ENCODE data around the gene ZNHIT1. TPM values are rescaled to one million over a fixed set of nuclear protein-coding genes. Genes with fewer than 3 reads are reported as not detected.
"Not testable (repeated sequence)": the region's sequence is repeated elsewhere in the genome, so short reads cannot be mapped to it uniquely, and the experiment has no call there.

Gene ZNHIT1
- total RNA-seq, 4 donors from 2014 or later: 54.6 to 113 (median 77.1) TPM

DNA sequence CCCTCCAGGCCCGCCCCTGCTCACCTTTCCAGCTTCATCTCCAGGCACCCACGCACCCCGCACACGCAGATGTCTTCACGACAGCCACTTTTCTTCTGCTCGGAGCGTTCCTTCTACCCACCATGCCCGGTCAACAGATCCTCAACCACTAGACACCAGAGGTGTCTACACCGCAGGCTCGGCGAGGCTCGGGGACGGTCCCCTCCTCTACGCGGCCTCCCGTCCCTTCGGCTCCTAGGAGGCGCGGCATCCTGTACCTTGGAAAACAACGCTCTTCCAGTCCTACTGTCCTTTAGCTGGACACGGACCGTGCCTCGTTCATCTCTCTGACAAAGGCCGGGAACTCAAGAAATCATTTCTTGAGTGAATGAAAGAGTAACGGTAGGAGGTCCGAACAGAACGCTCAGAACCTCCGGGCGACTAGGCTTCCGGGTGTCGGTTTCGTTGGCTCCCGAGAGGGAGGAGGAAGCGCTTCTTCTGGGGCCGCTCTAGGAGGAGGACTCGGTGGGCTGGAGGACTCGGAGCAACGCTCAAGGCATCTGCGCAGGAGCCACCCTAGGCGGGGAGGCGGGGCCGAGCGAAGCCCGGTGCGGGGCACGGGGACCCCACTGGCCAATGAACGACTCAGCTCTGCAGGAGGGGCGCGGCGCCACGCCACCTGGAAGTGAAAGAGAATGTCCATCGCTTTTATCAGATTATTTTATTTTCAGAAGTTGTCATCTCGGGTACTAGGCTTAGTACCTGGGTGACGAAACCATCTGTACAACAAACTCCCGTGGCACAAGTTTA, 34.1 kb downstream of the ZNHIT1 start:
- TF ChIP-seq, protein P1, sequence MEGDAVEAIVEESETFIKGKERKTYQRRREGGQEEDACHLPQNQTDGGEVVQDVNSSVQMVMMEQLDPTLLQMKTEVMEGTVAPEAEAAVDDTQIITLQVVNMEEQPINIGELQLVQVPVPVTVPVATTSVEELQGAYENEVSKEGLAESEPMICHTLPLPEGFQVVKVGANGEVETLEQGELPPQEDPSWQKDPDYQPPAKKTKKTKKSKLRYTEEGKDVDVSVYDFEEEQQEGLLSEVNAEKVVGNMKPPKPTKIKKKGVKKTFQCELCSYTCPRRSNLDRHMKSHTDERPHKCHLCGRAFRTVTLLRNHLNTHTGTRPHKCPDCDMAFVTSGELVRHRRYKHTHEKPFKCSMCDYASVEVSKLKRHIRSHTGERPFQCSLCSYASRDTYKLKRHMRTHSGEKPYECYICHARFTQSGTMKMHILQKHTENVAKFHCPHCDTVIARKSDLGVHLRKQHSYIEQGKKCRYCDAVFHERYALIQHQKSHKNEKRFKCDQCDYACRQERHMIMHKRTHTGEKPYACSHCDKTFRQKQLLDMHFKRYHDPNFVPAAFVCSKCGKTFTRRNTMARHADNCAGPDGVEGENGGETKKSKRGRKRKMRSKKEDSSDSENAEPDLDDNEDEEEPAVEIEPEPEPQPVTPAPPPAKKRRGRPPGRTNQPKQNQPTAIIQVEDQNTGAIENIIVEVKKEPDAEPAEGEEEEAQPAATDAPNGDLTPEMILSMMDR (IDR thresholded peaks at IDR 0.05): no peak
- ATAC-seq (ENCODE audit: low FRiP score) (peak; percentile 100), DNase-seq (ENCODE audit: low spot score) (peak; percentile 83)

DNA sequence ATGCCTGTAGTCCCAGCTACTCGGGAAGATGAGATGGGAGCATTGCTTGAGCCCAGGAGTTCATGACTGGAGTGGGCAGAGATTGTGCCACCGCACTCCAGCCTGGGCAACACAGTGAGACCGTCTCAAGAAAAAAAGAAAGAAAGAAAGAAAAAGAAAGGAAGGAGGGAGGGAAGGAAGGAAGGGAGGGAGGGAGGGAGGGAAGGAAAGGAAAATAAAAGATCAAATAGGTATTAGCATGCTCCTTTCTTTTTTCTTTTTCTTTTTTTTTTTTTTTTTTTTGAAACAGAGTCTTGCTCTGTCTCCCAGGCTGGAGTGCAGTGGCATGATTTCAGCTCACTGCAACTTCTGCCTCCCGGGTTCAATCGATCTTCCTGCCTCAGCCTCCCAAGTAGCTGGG, 35.2 kb downstream of the ZNHIT1 start:
- not testable (repeated sequence) for ATAC-seq (ENCODE audit: low FRiP score); DNase-seq (ENCODE audit: low spot score)

DNA sequence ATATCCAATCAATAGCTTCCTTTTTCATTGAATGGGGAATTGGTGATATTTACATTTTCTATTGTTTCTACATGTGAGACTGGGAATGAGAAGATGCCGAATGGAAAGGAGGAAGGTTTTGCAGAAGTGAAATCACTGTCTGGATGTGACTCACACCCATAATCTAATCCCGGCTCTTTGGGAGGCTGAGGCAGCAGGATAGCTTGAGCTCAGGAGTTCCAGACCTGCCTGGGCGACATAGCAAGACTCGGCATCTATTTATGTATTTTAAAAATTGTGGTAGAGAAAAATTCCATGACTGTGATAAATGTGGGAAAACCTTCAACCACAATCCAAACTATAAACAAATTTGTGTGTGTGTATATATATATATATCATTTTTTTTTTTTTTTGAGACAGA, 37.8 kb downstream of the ZNHIT1 start:
- no peak for ATAC-seq (ENCODE audit: low FRiP score)
- no peak for DNase-seq (ENCODE audit: low spot score)
- TF ChIP-seq, protein P1 (IDR thresholded peaks at IDR 0.05): no peak

DNA sequence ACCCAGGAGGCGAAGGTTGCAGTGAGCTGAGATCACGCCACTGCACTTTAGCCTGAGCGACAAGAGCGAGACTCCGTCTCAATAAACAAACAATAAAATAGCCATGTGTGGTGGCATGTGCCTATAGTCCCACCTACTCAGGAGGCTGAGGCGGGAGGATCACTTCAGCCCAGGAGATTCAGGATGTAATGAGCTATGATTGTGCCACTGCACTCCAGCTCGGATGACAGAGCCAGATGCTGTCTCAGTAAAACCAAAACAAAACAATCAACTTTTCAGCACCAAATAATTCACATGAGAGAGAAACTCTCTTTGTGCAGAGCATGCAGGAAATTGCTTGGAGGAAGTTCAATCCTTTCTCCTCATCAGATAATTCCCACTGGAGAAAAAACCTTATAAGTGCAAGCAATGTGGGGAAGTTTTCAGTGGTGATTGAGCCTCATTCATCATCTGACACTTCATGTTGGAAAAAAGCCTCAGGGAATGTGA, 40.3 kb downstream of the ZNHIT1 start:
- DNase-seq (ENCODE audit: low spot score) (no peak), ATAC-seq (ENCODE audit: low FRiP score) (no peak)
- TF ChIP-seq, protein P1 (IDR thresholded peaks at IDR 0.05): no peak

DNA sequence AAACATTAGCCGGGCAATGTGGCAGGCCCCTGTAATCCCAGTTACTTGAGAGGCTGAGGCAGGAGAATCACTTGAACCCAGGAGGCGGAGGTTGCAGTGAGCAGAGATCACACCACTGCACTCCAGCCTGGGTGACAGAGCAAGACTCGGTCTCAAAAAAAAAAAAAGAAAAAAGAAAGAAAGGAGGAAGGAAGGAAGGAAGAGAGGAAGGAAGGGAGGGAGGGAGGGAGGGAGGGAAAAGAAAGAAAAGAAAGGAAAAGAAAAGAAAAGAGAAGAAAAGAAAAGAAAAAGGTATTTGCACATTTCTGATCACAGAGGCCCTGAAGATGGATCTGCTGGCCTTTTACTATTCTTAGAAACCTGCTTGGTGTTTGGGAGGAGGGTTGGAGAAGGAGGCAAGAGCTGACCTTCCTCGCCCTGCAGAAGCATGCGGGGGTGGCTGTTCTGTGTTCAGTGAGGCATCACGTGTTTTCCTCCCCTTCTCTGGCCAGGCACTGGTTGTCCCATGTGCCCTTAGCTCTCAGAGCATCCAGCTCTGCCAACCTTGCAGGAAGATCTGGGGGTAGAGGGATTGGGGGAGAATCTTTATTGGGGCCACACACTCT, 46.2 kb downstream of the ZNHIT1 start:
- ATAC-seq (ENCODE audit: low FRiP score): peak; percentile 72
- not testable (repeated sequence) for DNase-seq (ENCODE audit: low spot score)

DNA sequence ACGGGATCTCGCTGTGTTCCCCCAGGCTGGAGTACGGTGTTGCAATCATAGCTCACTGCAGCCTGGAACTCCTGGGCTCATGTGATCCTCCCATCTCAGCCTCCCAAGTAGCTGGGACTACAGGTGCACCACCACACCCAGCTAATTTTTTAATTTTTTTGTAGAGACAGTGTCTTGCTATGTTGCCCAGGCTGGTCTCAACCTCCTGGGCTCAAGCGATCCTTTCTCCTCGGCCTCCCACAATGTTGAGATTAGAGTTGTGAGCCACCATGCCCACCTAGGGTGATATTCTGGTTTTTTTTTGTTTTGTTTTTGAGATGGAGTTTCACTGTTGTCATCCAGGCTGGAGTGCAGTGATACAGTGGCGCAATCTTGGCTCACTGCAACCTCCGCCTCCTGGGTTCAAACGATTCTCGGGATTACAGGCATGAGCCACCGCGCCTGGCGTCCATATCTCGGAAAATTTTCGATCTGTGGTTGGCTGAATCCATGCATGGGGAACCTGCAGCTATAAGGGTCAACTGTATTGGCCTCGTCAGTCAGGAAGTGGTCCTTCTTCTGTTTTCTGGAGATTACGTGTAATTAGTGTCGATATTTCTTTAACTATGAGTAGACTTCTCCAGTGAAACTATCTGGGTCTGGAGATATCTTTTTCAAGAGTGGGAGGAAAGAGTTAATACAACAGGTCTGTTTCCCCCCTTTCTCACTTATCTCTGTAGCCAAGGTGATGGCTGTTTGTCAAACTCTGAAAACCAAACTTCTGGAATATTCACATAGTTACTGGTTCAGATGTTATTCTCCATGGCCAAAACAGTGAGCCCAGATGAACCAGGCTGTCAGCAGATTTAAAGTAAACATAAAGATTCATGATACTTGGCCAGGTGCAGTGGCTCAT, 47.9 kb downstream of the ZNHIT1 start:
- TF ChIP-seq, protein P1 (IDR thresholded peaks at IDR 0.05): no peak
- ATAC-seq (ENCODE audit: low FRiP score) (peak; percentile 45), DNase-seq (ENCODE audit: low spot score) (no peak)

DNA sequence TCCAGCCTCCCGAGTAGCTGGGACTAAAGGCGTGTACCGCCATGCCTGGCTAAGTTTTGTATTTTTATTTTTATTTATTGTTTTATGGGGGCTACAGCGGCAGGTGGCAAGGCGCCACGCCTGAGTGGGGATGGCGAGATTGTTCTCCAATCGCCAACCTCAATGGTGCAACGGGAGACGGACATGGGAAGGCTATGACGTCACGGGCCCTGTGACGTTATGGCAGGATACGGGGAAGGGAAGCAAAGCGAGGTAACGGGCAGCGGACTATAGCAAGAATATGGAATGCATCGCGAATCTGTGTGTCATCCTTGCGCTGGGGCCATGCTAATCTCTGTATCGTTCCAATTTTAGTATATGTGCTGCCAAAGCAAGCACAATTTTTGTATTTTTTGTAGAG, 51.7 kb downstream of the ZNHIT1 start:
- ATAC-seq (ENCODE audit: low FRiP score) (no peak), DNase-seq (ENCODE audit: low spot score) (no peak)
- TF ChIP-seq, protein P1 (IDR thresholded peaks at IDR 0.05): no peak

All from omental fat pad (tissue), 4 donors.